Activated naive CD4-positive, alpha-beta T cell treated with anti-CD3 and anti-CD28 coated beads, Interleukin-2, amount 10 ng/mL, durations not matched to agents 7 days and 5 days (primary cell): Measurements from ENCODE around the gene ZBTB20.

Experiments used
- CTCF ChIA-PET: fragments of 350-600 bp; sonication (Branson Sonifier 250); formaldehyde crosslinking; loops from one replicate; lab custom pipeline; 2021; ENCODE audit warnings: antibody characterized with exemption; lab: Charles Lee
- DNase-seq: peaks from one replicate; pipeline ENCODE4 v3.0.0-alpha.2; 2020
- H3K27ac Mint-ChIP-seq: one replicate; pipeline ENCODE4 v1.8.0; 2021; ENCODE audit warnings: mild to moderate bottlenecking, moderate library complexity, mixed read lengths
- H3K27me3 Mint-ChIP-seq: one replicate; pipeline ENCODE4 v1.8.0; 2021; ENCODE audit warnings: mild to moderate bottlenecking, mixed read lengths
- H3K36me3 Mint-ChIP-seq: one replicate; pipeline ENCODE4 v1.8.0; 2021; ENCODE audit warnings: mixed read lengths
- H3K4me1 Mint-ChIP-seq: one replicate; pipeline ENCODE4 v1.8.0; 2021; ENCODE audit warnings: mixed read lengths
- H3K4me3 Mint-ChIP-seq: one replicate; pipeline ENCODE4 v1.8.0; 2021; ENCODE audit warnings: mild to moderate bottlenecking, moderate library complexity, mixed read lengths
- H3K9me3 Mint-ChIP-seq: one replicate; pipeline ENCODE4 v1.8.0; 2021; ENCODE audit warnings: mixed read lengths

Gene ZBTB20

DNA sequence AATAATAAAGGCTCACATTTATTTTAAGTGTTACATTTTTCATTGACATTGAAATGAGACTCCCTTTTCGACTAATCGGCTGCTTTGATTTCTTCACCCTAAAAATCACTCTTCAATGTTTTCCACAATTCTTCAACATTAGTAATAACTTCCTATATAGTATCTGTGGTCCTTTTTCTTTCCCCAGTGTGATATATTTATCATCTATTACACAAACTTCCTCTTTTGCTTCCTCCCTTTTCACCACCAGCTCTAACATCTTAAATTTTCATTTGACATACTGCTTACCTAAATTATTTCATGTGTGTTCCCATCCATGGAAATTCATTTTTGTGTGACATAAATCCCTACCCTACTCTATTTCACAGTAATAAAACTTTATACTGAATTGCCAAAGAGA lies 608.9 kb downstream of the ZBTB20 start:
- Mint-ChIP-seq H3K36me3 (no peaks in the 10 kb centered on the region), H3K27me3 (no peaks in the 10 kb centered on the region), H3K27ac (no peak overlapping the region), H3K4me1 (no peaks in the 10 kb centered on the region), H3K9me3 (peaks cover 5% of the 10 kb centered on the region), H3K4me3 (no peak overlapping the region)
- CTCF ChIA-PET: no interaction called here
- DNase-seq: no peak

DNA sequence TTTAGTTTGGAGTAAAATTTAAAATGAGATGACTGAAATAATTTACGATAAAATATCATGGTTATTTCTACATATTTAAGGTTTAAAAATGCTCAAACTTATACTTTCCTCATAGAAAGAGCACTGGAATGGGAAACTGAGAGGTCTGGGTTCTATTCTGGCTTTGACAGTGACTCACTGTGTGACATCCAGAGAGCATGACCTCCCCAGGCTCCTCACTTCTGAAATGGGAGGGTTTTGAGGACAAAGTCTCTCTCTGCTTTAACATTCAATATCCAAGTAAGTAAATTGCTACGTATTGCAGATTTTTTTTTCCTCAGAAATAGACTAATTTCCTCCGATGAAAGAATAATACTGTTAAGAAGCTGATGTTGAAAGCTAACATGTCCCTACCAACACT lies 618.6 kb downstream of the ZBTB20 start:
- no peak overlapping the region for H3K27ac Mint-ChIP-seq
- CTCF ChIA-PET: interaction anchor here (0.6 to 1.0 kb wide), 2 partner anchors 12 to 136 kb away, joined by 3 read pairs; no protein-coding TSS in a partner anchor

DNA sequence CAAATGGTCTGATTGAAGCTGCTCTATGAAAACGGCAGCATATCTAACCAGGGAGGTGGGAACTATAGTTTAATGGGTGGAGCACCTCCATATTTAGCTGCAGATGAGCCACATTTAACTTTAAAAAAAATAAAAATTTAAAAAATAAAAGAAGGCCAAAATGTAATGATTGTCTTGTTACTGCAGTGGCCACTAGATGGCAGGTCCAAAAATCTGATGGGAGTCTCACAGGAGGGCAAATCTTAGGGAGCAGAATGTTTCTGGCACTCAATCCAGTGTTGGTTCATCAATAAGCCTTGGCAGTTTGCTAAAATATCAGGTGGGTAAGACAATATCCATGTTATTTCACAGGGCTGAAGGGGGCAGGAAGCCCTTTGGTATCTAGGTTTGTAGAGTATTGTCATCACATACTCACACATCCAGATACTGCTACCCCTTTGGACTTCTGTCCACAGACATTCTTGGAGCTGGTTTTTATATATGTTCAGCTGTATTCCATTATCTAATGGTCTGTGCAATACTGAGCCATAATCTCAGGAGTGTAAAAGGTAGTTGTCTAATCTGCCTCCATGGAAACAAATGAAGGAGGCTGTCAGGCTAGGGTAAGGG lies 619.9 kb downstream of the ZBTB20 start:
- Mint-ChIP-seq H3K27me3 (no peaks in the 10 kb centered on the region), H3K4me1 (no peaks in the 10 kb centered on the region), H3K36me3 (no peaks in the 10 kb centered on the region), H3K4me3 (no peak overlapping the region), H3K9me3 (no peaks in the 10 kb centered on the region), H3K27ac (no peak overlapping the region)
- no peak for DNase-seq
- CTCF ChIA-PET: interaction anchor here (1.2 to 1.3 kb wide), 2 partner anchors 9 to 28 kb away, joined by 4 read pairs; no protein-coding TSS in a partner anchor

More for the DNA sequence above, 618.6 kb downstream of the ZBTB20 start:
- peaks cover 6% of the 10 kb centered on the region for H3K9me3 Mint-ChIP-seq
- no peaks in the 10 kb centered on the region for H3K27me3 Mint-ChIP-seq
- no peaks in the 10 kb centered on the region for H3K36me3 Mint-ChIP-seq
- DNase-seq: no peak
- H3K4me1 Mint-ChIP-seq: peaks cover 2% of the 10 kb centered on the region
- H3K4me3 Mint-ChIP-seq: no peak overlapping the region

DNA sequence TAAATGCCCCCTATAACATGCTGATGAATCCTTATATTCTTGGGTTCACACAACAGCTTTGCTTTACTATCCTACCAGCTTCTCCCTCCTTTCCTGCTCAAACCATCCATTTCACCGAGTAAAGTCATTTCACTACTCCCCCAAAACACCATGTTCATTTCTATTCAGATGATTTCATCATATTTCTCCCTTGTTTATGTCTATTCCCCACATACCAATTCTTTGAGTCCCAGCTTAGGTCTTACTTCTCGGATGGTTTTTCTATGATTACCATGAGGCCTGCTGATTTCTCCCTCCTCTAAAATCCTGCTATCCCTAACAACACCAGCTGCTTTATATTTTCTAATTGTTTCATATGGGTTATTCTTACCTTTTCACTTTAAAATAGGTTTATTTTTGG lies 621.8 kb downstream of the ZBTB20 start:
- H3K4me3 Mint-ChIP-seq: no peak overlapping the region
- H3K27ac Mint-ChIP-seq: no peak overlapping the region
- H3K4me1 Mint-ChIP-seq: no peaks in the 10 kb centered on the region
- DNase-seq: no peak
- CTCF ChIA-PET: interaction anchor here (1.3 kb wide), 1 partner anchor 109 kb away, joined by 3 read pairs; no protein-coding TSS in a partner anchor
- no peaks in the 10 kb centered on the region for H3K27me3 Mint-ChIP-seq
- H3K9me3 Mint-ChIP-seq: no peaks in the 10 kb centered on the region
- H3K36me3 Mint-ChIP-seq: no peaks in the 10 kb centered on the region

DNA sequence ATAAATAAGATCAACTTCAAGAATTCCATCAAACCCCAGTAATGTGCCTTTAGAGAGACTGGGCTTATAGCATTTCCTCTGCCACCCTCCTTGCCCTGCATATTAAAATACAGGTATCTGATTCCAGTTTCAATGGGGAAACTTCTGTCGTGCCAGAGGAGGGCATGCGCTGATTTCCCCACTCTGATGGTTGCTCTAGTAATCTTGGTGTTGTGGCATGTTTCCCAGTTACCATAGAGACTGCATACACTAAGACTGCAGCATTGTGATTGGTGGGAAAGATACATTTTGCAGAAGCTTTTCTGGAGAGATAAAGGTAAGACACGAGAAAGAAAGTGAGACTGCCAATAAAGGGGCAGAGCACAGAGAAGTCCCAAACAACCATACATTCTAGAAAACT lies 627.7 kb downstream of the ZBTB20 start:
- Mint-ChIP-seq H3K4me1 (no peaks in the 10 kb centered on the region), H3K27ac (no peak overlapping the region), H3K27me3 (no peaks in the 10 kb centered on the region), H3K36me3 (no peaks in the 10 kb centered on the region), H3K9me3 (no peaks in the 10 kb centered on the region), H3K4me3 (no peak overlapping the region)
- DNase-seq: no peak
- CTCF ChIA-PET: no interaction called here

DNA sequence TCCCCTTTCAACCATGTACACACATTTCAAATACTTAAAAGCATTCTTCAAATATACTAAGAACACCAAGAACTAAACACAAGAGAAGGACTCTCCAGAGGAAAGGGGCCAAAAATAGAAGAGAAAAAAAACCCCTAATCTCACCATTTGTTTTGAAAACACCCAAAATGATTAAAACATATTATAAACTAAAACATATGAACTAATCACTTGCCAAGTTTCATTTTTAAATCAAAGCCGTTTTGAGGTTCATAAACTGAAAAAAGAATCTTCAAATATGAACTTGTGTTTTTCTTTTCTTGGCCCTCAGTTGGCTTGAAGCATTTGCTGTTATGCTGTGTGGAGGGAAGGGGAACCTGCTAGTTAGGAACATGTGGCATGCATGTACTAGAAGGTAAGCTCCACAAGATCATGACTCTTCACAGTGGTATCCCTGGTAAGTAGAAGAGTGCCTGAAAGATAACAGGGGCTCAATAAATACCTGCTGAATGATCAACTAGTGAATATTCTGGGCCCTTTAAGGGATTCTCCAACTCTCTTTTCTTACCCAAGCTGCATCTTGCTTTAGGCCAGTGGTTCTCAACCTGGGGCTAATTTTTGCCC lies 628.8 kb downstream of the ZBTB20 start:
- CTCF ChIA-PET: no interaction called here
- Mint-ChIP-seq H3K4me1 (no peaks in the 10 kb centered on the region), H3K27ac (no peak overlapping the region), H3K36me3 (no peaks in the 10 kb centered on the region), H3K27me3 (no peaks in the 10 kb centered on the region), H3K9me3 (no peaks in the 10 kb centered on the region), H3K4me3 (no peak overlapping the region)
- no peak for DNase-seq

DNA sequence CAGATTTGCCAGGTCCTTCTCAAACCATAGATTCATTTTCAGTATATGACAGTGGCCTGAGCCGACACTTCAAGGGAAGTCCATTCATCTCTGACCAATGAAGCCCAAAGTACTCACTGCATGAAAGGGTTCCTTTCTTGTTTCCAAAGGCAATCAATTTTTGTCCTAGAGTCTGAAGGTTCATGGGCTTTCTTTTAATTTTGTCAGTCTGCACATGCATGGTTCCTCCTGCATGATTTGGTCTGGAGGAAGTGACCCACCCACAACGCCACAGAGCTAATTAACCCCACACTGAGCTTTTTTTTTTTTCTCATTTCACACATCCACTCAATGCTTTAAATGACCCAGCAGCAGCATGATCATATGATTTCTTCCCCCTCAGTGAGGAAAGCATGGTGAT lies 636.9 kb downstream of the ZBTB20 start:
- H3K9me3 Mint-ChIP-seq: no peaks in the 10 kb centered on the region
- no peak for DNase-seq
- no peak overlapping the region for H3K4me3 Mint-ChIP-seq
- no peaks in the 10 kb centered on the region for H3K4me1 Mint-ChIP-seq
- H3K27ac Mint-ChIP-seq: no peak overlapping the region
- H3K36me3 Mint-ChIP-seq: no peaks in the 10 kb centered on the region
- CTCF ChIA-PET: no interaction called here
- peaks cover 1% of the 10 kb centered on the region for H3K27me3 Mint-ChIP-seq

DNA sequence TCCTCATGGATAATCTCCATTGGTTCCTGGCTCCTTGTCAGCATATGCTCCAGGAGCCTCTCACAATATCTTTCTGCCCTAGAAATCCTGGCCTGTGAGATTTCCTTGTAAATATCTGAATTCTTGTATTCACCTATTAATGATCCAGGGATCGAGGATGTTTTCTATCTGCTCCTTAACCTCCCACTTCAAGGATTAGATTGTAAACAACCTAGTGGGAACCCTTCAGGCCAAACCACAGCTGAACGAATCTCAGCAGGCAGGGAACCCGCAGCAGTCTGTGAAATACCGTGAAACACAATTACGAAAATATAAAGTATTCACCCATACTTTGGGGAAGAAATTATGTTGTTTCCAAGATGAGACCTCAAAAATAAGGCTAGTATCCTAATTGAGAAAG lies 637.3 kb downstream of the ZBTB20 start:
- Mint-ChIP-seq H3K36me3 (no peaks in the 10 kb centered on the region), H3K27ac (no peak overlapping the region), H3K4me3 (no peak overlapping the region), H3K4me1 (no peaks in the 10 kb centered on the region), H3K9me3 (no peaks in the 10 kb centered on the region), H3K27me3 (peaks cover 5% of the 10 kb centered on the region)
- CTCF ChIA-PET: no interaction called here
- DNase-seq: no peak

DNA sequence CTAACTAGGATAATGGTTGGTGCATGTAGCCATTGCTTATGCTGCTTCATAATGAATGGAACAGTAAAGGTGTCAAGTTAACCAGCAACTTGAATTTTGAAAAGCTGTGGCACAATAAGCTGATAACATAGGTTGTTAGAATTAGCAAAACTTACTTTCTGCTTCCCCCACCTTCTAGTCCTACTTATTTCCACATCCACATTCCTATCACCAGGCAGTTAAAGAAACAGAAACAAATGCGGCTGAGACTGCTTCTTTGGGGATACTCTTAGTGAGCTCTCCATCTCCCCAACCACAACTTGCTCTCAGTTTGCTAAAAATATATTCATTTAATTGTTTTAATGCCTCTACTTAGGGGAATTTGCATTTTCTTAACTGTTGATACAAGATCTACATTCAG lies 638.1 kb downstream of the ZBTB20 start:
- peaks cover 5% of the 10 kb centered on the region for H3K27me3 Mint-ChIP-seq
- no peak overlapping the region for H3K4me3 Mint-ChIP-seq
- no peak overlapping the region for H3K27ac Mint-ChIP-seq
- H3K9me3 Mint-ChIP-seq: no peaks in the 10 kb centered on the region
- no peaks in the 10 kb centered on the region for H3K4me1 Mint-ChIP-seq
- no peaks in the 10 kb centered on the region for H3K36me3 Mint-ChIP-seq
- DNase-seq: no peak
- CTCF ChIA-PET: interaction anchor here (0.7 kb wide), 1 partner anchor 72 kb away, joined by 3 read pairs; no protein-coding TSS in a partner anchor

DNA sequence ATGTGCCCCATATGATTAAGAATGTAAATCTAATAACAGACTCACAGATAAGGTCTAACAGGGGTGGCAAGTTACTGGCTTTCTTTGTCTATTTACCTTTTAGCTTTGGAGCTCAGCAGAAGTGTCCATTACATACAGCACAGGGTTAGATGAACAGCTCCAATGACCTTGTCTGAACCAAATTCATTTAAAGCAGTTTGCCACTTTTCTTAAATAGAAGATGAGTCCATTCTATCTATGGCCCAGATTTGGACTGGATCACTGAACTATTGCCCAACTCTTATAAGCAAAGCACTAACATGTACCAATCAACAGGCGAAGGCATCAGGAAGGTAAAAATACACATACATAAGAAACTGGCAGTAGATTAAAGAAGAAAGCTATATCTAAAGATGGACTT lies 638.9 kb downstream of the ZBTB20 start:
- Mint-ChIP-seq H3K27me3 (peaks cover 9% of the 10 kb centered on the region), H3K9me3 (no peaks in the 10 kb centered on the region), H3K4me1 (no peaks in the 10 kb centered on the region), H3K36me3 (no peaks in the 10 kb centered on the region), H3K4me3 (no peak overlapping the region), H3K27ac (no peak overlapping the region)
- no peak for DNase-seq
- CTCF ChIA-PET: no interaction called here

DNA sequence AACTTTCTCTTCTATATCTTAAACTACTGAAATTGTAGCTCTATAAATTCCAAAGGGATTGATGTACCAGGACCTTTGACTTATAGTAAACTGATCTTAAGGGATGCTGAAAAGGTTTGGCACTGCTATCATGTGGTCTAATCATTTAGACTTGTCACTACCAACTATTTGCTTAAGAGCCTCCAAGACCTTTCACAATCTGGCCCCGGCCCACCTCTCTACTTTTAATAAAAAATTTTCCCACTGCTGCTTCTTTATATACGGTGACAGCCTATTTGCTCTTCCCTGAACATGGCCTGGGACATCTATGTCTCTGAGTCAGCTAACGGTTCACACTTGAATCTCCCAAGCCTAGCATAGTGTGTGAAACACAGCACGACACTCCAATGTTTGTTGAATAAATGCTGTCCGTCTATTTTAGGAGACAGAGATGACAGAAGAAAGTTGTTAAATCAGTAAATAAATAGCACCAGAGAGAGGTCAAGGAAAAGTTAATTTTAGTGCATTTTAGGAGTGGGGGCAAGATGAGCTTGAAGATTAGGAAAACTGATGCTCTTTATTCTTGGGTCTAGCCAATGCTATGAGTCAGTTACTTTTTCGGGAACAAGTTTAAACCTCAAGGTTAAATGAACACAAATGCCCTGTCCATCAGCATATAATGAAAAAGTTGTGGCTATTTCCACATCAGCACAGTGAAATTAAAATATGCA lies 640.3 kb downstream of the ZBTB20 start:
- H3K4me1 Mint-ChIP-seq: peaks cover 10% of the 10 kb centered on the region
- H3K27ac Mint-ChIP-seq: no peak overlapping the region
- CTCF ChIA-PET: no interaction called here
- no peak for DNase-seq
- H3K4me3 Mint-ChIP-seq: no peak overlapping the region
- no peaks in the 10 kb centered on the region for H3K9me3 Mint-ChIP-seq
- peaks cover 15% of the 10 kb centered on the region for H3K27me3 Mint-ChIP-seq
- no peaks in the 10 kb centered on the region for H3K36me3 Mint-ChIP-seq

DNA sequence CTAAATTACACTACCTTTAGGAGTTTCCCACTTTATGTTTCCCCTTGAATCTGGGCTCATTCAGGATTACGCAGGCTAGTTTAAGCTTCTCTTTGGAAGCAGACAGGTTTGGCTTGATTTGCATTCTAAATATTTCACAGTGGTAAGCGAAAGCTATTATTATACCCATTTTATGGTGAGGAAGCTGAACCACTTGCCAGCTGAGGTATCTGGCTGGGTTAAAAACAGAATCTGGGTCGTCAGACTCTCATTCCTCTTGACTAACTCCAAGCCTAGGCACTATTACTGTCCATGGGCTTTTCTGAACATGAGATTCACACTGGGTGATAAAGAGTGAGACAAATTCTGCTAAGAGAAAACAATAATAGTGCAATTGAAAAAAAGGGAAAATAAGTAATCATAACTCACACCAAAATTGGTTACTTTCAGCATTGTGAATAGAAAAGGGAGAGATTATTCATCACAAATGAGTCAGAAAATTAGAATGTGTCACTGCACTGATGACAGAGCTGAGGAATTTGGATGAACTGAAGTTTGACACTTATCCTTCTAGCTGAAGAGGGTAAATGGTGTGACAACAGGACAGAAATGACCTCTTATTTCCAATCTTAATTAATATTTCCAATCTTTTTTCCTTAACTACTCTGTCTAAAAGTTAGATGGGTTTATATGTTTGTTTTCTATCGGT lies 642.0 kb downstream of the ZBTB20 start:
- Mint-ChIP-seq H3K4me3 (no peak overlapping the region), H3K36me3 (no peaks in the 10 kb centered on the region), H3K27me3 (peaks cover 19% of the 10 kb centered on the region), H3K4me1 (peaks cover 20% of the 10 kb centered on the region), H3K9me3 (no peaks in the 10 kb centered on the region), H3K27ac (no peak overlapping the region)
- no peak for DNase-seq
- CTCF ChIA-PET: no interaction called here

DNA sequence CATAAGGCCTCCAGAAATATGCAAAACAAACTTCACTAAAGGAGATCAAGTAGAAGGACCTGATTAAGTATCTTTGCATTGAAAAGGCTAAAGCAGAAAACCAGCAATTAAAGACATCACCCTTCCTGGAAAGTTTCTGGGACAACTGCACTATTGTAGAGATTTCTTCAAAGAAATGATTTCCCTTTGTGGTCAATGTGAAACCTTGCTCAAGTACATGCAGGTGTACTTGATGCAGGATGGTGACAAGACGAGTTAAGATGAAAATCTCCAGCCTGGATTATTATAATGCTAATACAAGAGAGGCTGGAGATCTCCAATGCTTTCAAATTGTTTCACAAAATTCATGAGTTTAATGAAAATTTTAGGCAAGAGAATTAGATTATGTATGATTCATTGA lies 644.9 kb downstream of the ZBTB20 start:
- peaks cover 32% of the 10 kb centered on the region for H3K27me3 Mint-ChIP-seq
- no peak overlapping the region for H3K27ac Mint-ChIP-seq
- H3K4me1 Mint-ChIP-seq: peaks cover 31% of the 10 kb centered on the region
- H3K9me3 Mint-ChIP-seq: no peaks in the 10 kb centered on the region
- CTCF ChIA-PET: no interaction called here
- no peak for DNase-seq
- H3K4me3 Mint-ChIP-seq: no peak overlapping the region
- no peaks in the 10 kb centered on the region for H3K36me3 Mint-ChIP-seq

DNA sequence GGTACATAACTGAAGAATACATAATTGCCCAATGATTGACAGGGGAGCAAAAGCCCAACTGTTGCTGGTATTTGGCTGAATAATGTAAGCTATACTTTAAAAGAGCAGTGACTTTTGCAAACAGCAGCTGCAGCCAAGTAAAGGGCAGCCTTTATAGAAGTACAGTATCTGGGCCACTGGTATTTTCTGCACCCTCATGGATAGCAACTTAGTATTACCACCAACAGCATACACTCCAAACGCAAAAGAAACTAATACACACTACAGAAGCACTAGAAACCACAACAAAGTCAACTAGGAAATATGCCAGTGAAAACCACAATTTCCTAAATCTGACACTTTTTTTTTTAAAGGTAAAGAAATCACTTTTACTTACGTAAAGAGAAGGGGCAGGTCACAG lies 647.1 kb downstream of the ZBTB20 start:
- no peak for DNase-seq
- no peaks in the 10 kb centered on the region for H3K9me3 Mint-ChIP-seq
- peaks cover 31% of the 10 kb centered on the region for H3K4me1 Mint-ChIP-seq

More for the DNA sequence above, 647.1 kb downstream of the ZBTB20 start:
- peaks cover 36% of the 10 kb centered on the region for H3K27me3 Mint-ChIP-seq
- H3K4me3 Mint-ChIP-seq: no peak overlapping the region
- no peak overlapping the region for H3K27ac Mint-ChIP-seq
- no peaks in the 10 kb centered on the region for H3K36me3 Mint-ChIP-seq
- CTCF ChIA-PET: interaction anchor here (1.6 kb wide), 1 partner anchor 27 kb away, joined by 4 read pairs; no protein-coding TSS in a partner anchor
